WTC11 (cell line): Measurements from ENCODE around the gene CDH12. TPM values are rescaled to one million over a fixed set of nuclear protein-coding genes. Genes with fewer than 3 reads are reported as not detected.

Source experiments
- ATAC-seq: fragments of 200-7000 bp; cut with Tn5 transposase; 2 replicates; pipeline ENCODE4 v1.10.0; 2021; ENCODE audit warnings: mild to moderate bottlenecking, moderate library complexity
- CTCF ChIA-PET: fragments of 300-600 bp; sonication (Branson Sonifier 250); formaldehyde crosslinking; loops from one replicate; lab custom pipeline; 2021; ENCODE audit warnings: antibody characterized with exemption; lab: Charles Lee
- POLR2A ChIA-PET: fragments of 350-600 bp; sonication (Branson Sonifier 250); formaldehyde crosslinking; loops from one replicate; lab custom pipeline; 2021; ENCODE audit warnings: antibody characterized with exemption; lab: Charles Lee
- DNase-seq: peaks from one replicate; pipeline ENCODE4 v3.0.0; 2021; ENCODE audit warnings: low spot score
- H3K27ac Mint-ChIP-seq: 2 replicates; pipeline ENCODE4 v1.8.0; 2021; ENCODE audit warnings: mixed read lengths
- H3K27me3 Mint-ChIP-seq: 2 replicates; pipeline ENCODE4 v1.8.0; 2021; ENCODE audit warnings: low read depth, mild to moderate bottlenecking, moderate library complexity, mixed read lengths
- H3K36me3 Mint-ChIP-seq: 2 replicates; pipeline ENCODE4 v1.8.0; 2021; ENCODE audit warnings: mixed read lengths
- H3K4me1 Mint-ChIP-seq: 2 replicates; pipeline ENCODE4 v1.8.0; 2022; ENCODE audit warnings: mixed read lengths
- H3K4me3 Mint-ChIP-seq: 2 replicates; pipeline ENCODE4 v1.8.0; 2021; ENCODE audit warnings: mild to moderate bottlenecking, moderate library complexity, mixed read lengths
- H3K9me3 Mint-ChIP-seq: 2 replicates; pipeline ENCODE4 v1.8.0; 2021; ENCODE audit warnings: mixed read lengths
- ATF2 ChIP-seq: sonication (generic); formaldehyde crosslinking; IDR thresholded peaks from 2 replicates; pipeline ENCODE4 v1.8.1; 2022; ENCODE audit warnings: low read depth, missing genetic modification reagents, borderline replicate concordance
- ERG ChIP-seq: fragments of 250-450 bp; sonication (Bioruptor Pico); IDR thresholded peaks from 2 replicates; pipeline ENCODE4 v1.8.0; 2021; ENCODE audit warnings: mild to moderate bottlenecking
- FOXP1 ChIP-seq: sonication (generic); formaldehyde crosslinking; IDR thresholded peaks from 2 replicates; pipeline ENCODE4 v1.8.0; 2022; ENCODE audit warnings: missing genetic modification reagents, mild to moderate bottlenecking, moderate library complexity, borderline replicate concordance
- GRHL2 ChIP-seq: fragments of 250-450 bp; sonication (Bioruptor Pico); IDR thresholded peaks from 2 replicates; pipeline ENCODE4 v1.8.0; 2022; ENCODE audit warnings: mild to moderate bottlenecking, moderate library complexity; ENCODE audit not compliant: insufficient replicate concordance, severe bottlenecking
- GTF2I ChIP-seq: fragments of 250-450 bp; sonication (Bioruptor Pico); conservative IDR thresholded peaks from 2 replicates; pipeline ENCODE4 v1.4.0; 2021; ENCODE audit warnings: mild to moderate bottlenecking
- MLX ChIP-seq: sonication (generic); formaldehyde crosslinking; IDR thresholded peaks from 2 replicates; pipeline ENCODE4 v1.8.1; 2023; ENCODE audit warnings: mild to moderate bottlenecking, missing genetic modification reagents, moderate library complexity
- NFE2L1 ChIP-seq: sonication (generic); formaldehyde crosslinking; IDR thresholded peaks from 2 replicates; pipeline ENCODE4 v1.8.1; 2023; ENCODE audit warnings: missing genetic modification reagents
- NFYB ChIP-seq: sonication (generic); formaldehyde crosslinking; conservative IDR thresholded peaks from 2 replicates; pipeline ENCODE4 v1.8.0; 2022; ENCODE audit warnings: low read depth, missing genetic modification reagents
- OVOL2 ChIP-seq: fragments of 250-450 bp; sonication (Bioruptor Pico); IDR thresholded peaks from 2 replicates; pipeline ENCODE4 v1.9.0; 2021; ENCODE audit warnings: mild to moderate bottlenecking, borderline replicate concordance
- PREB ChIP-seq: sonication (generic); formaldehyde crosslinking; IDR thresholded peaks from 2 replicates; pipeline ENCODE4 v1.8.1; 2022; ENCODE audit warnings: mild to moderate bottlenecking, missing genetic modification reagents, moderate library complexity, borderline replicate concordance
- RELA ChIP-seq: sonication (generic); formaldehyde crosslinking; IDR thresholded peaks from 2 replicates; pipeline ENCODE4 v1.8.1; 2022; ENCODE audit warnings: missing genetic modification reagents, mild to moderate bottlenecking, borderline replicate concordance
- TP53 ChIP-seq: sonication (generic); formaldehyde crosslinking; IDR thresholded peaks from 2 replicates; pipeline ENCODE4 v1.8.1; 2023; ENCODE audit warnings: mild to moderate bottlenecking, missing genetic modification reagents
- ZNF219 ChIP-seq: sonication (generic); formaldehyde crosslinking; IDR thresholded peaks from 2 replicates; pipeline ENCODE4 v1.8.0; 2023; ENCODE audit warnings: missing genetic modification reagents, mild to moderate bottlenecking, borderline replicate concordance
- ZNF263 ChIP-seq: sonication (generic); formaldehyde crosslinking; IDR thresholded peaks from 2 replicates; pipeline ENCODE4 v1.8.1; 2022; ENCODE audit warnings: low read depth, mild to moderate bottlenecking, moderate library complexity, missing genetic modification reagents
- ZNF425 ChIP-seq: fragments of 250-450 bp; sonication (Bioruptor Pico); conservative IDR thresholded peaks from 2 replicates; pipeline ENCODE4 v1.9.0; 2021; ENCODE audit warnings: mild to moderate bottlenecking
- ZNF671 ChIP-seq: fragments of 250-450 bp; sonication (Bioruptor Pico); IDR thresholded peaks from 2 replicates; pipeline ENCODE4 v1.8.0; 2021; ENCODE audit warnings: mild to moderate bottlenecking
- total RNA-seq: library from RNA; stranded (reverse); gene quantifications from 3 replicates; pipeline ENCODE4 v1.2.3, GENCODE V29; 2021

The CDH12 gene
- total RNA-seq, 1 experiment from 2014 or later: not detected

- TF ChIP-seq ZNF219 (CRISPR knock-in tag) (no peak), OVOL2 (CRISPR knock-in tag) (no peak), MLX (CRISPR knock-in tag) (no peak), TP53 (CRISPR knock-in tag) (no peak), ZNF263 (CRISPR knock-in tag) (no peak), FOXP1 (no peak)
Measured at GRCh38 chr5:21831145-21831787, 1021.9 kb downstream of the CDH12 start (continued).

GRCh38 chr5:21826884-21827283, 1026.3 kb downstream of the CDH12 start:
- CTCF ChIA-PET: no interaction called here
- no peak overlapping the region for H3K27ac Mint-ChIP-seq
- no peaks in the 10 kb centered on the region for H3K36me3 Mint-ChIP-seq
- POLR2A ChIA-PET: no interaction called here
- no peaks in the 10 kb centered on the region for H3K27me3 Mint-ChIP-seq
- no peaks in the 10 kb centered on the region for H3K9me3 Mint-ChIP-seq
- H3K4me3 Mint-ChIP-seq: no peak overlapping the region
- no peak for TF ChIP-seq ZNF671 (CRISPR knock-in tag)
- no peak for DNase-seq
- no peak for ATAC-seq
- no peaks in the 10 kb centered on the region for H3K4me1 Mint-ChIP-seq

- Mint-ChIP-seq H3K4me3 (no peak overlapping the region), H3K4me1 (no peaks in the 10 kb centered on the region), H3K27ac (no peak overlapping the region), H3K9me3 (no peaks in the 10 kb centered on the region), H3K36me3 (no peaks in the 10 kb centered on the region)
- ATAC-seq (no peak), DNase-seq (no peak)
- CTCF ChIA-PET: no interaction called here
- POLR2A ChIA-PET: no interaction called here
- TF ChIP-seq RELA (CRISPR knock-in tag) (no peak), GRHL2 (CRISPR knock-in tag) (no peak), ZNF671 (CRISPR knock-in tag) (no peak), ZNF425 (CRISPR knock-in tag) (no peak), NFYB (no peak), ATF2 (no peak), ERG (no peak), NFE2L1 (CRISPR knock-in tag) (no peak), PREB (no peak), GTF2I (no peak), TP53 (CRISPR knock-in tag) (no peak)
- TF ChIP-seq, all 79 proteins: peak for 0
- H3K27me3 Mint-ChIP-seq: no peaks in the 10 kb centered on the region
Measured at GRCh38 chr5:21823588-21823987, 1029.6 kb downstream of the CDH12 start.
